ENCODE results near the gene CYP2S1. TPM values are rescaled to one million over a fixed set of nuclear protein-coding genes. Genes with fewer than 3 reads are reported as not detected.
"Not testable (repeated sequence)": the region's sequence is repeated elsewhere in the genome, so short reads cannot be mapped to it uniquely, and the experiment has no call there.

The CYP2S1 gene
- total RNA-seq, 1 experiment from 2014 or later = 5.0 TPM

- H3K4me3 ChIP-seq = peak within 1 kb of the TSS; percentile 71
- H3K9me3 ChIP-seq = no peaks in the 10 kb centered on the region
- peak; percentile 98 for DNase-seq
- no peaks in the 10 kb centered on the region for H3K27me3 ChIP-seq
- peaks cover 37% of the 10 kb centered on the region for H3K36me3 ChIP-seq
Observed at GRCh38 chr19:41218615-41219507, 25.8 kb downstream of the CYP2S1 start, which contains the start of gene AXL. Gene AXL, plus strand, starts transcription at chr19:41219223. Its CDS starts 170 bp downstream, at chr19:41219393.

GRCh38 chr19:41219924-41220567 lies 27.0 kb downstream of the CYP2S1 start:
- H3K36me3 ChIP-seq = peaks cover 49% of the 10 kb centered on the region
- DNase-seq = peak; percentile 89
- no peaks in the 10 kb centered on the region for H3K27me3 ChIP-seq
- no peaks in the 10 kb centered on the region for H3K9me3 ChIP-seq
- peak overlapping the region; percentile 71 for H3K4me3 ChIP-seq

- peaks cover 54% of the 10 kb centered on the region for H3K36me3 ChIP-seq
- H3K9me3 ChIP-seq = no peaks in the 10 kb centered on the region
- no peak for DNase-seq
- H3K4me3 ChIP-seq = peak overlapping the region; percentile 71
- no peaks in the 10 kb centered on the region for H3K27me3 ChIP-seq
Observed at GRCh38 chr19:41220811-41221210, 27.8 kb downstream of the CYP2S1 start.

- Histone ChIP-seq H3K4me3 (peak overlapping the region; percentile 71), H3K36me3 (peaks cover 58% of the 10 kb centered on the region), H3K27me3 (no peaks in the 10 kb centered on the region), H3K9me3 (no peaks in the 10 kb centered on the region)
- DNase-seq = no peak
Observed at GRCh38 chr19:41221514-41222205, 28.6 kb downstream of the CYP2S1 start.

GRCh38 chr19:41222240-41222639 lies 29.2 kb downstream of the CYP2S1 start:
- Histone ChIP-seq H3K27me3 (no peaks in the 10 kb centered on the region), H3K9me3 (no peaks in the 10 kb centered on the region), H3K4me3 (no peak overlapping the region), H3K36me3 (peaks cover 64% of the 10 kb centered on the region)
- DNase-seq = no peak

- Histone ChIP-seq H3K27me3 (no peaks in the 10 kb centered on the region), H3K4me3 (peak overlapping the region; percentile 16), H3K9me3 (no peaks in the 10 kb centered on the region), H3K36me3 (peaks cover 78% of the 10 kb centered on the region)
- DNase-seq = peak; percentile 98
Observed at GRCh38 chr19:41223431-41224234, 30.6 kb downstream of the CYP2S1 start.

GRCh38 chr19:41224632-41225031 lies 31.6 kb downstream of the CYP2S1 start:
- Histone ChIP-seq H3K9me3 (no peaks in the 10 kb centered on the region), H3K4me3 (no peak overlapping the region), H3K36me3 (peaks cover 88% of the 10 kb centered on the region), H3K27me3 (no peaks in the 10 kb centered on the region)
- no peak for DNase-seq

- peaks cover 89% of the 10 kb centered on the region for H3K36me3 ChIP-seq
- DNase-seq = peak; percentile 98
- peak overlapping the region; percentile 43 for H3K4me3 ChIP-seq
- H3K27me3 ChIP-seq = no peaks in the 10 kb centered on the region
- H3K9me3 ChIP-seq = no peaks in the 10 kb centered on the region
Observed at GRCh38 chr19:41225238-41226052, 32.4 kb downstream of the CYP2S1 start.

- Histone ChIP-seq H3K36me3 (peaks cover 89% of the 10 kb centered on the region), H3K9me3 (no peaks in the 10 kb centered on the region), H3K4me3 (peak overlapping the region; percentile 43), H3K27me3 (no peaks in the 10 kb centered on the region)
- peak; percentile 98 for DNase-seq
Observed at GRCh38 chr19:41226053-41226873, 33.2 kb downstream of the CYP2S1 start.

- peak overlapping the region; percentile 43; the same call in 1 of the 2 replicates for H3K4me3 ChIP-seq
- H3K27me3 ChIP-seq = no peaks in the 10 kb centered on the region
- peaks cover 89% of the 10 kb centered on the region for H3K36me3 ChIP-seq
- no peak for DNase-seq
- no peaks in the 10 kb centered on the region for H3K9me3 ChIP-seq
Observed at GRCh38 chr19:41226874-41227390, 33.9 kb downstream of the CYP2S1 start.

- H3K4me3 ChIP-seq = no peak overlapping the region
- no peaks in the 10 kb centered on the region for H3K9me3 ChIP-seq
- no peak for DNase-seq
- H3K27me3 ChIP-seq = no peaks in the 10 kb centered on the region
- H3K36me3 ChIP-seq = peaks cover 91% of the 10 kb centered on the region
Observed at GRCh38 chr19:41228486-41228885, 35.5 kb downstream of the CYP2S1 start.

- not testable (repeated sequence) for H3K27me3 ChIP-seq, H3K9me3 ChIP-seq, H3K4me3 ChIP-seq
- DNase-seq = peak; percentile 69
- peaks cover 92% of the 10 kb centered on the region for H3K36me3 ChIP-seq
Observed at GRCh38 chr19:41229338-41229737, 36.3 kb downstream of the CYP2S1 start.

GRCh38 chr19:41230067-41230857 lies 37.2 kb downstream of the CYP2S1 start:
- Histone ChIP-seq H3K27me3 (no peaks in the 10 kb centered on the region), H3K36me3 (peaks cover 92% of the 10 kb centered on the region)

GRCh38 chr19:41232686-41233085 lies 39.7 kb downstream of the CYP2S1 start:
- Histone ChIP-seq H3K9me3 (no peaks in the 10 kb centered on the region), H3K27me3 (no peaks in the 10 kb centered on the region), H3K36me3 (peaks cover 96% of the 10 kb centered on the region), H3K4me3 (no peak overlapping the region)
- no peak for DNase-seq

More at GRCh38 chr19:41230067-41230857, 37.2 kb downstream of the CYP2S1 start:
- DNase-seq = no peak
- Histone ChIP-seq H3K9me3 (no peaks in the 10 kb centered on the region), H3K4me3 (no peak overlapping the region)

Measured in MG63 (cell line).